Measurements from ENCODE around the gene CAMK2B.

DNA sequence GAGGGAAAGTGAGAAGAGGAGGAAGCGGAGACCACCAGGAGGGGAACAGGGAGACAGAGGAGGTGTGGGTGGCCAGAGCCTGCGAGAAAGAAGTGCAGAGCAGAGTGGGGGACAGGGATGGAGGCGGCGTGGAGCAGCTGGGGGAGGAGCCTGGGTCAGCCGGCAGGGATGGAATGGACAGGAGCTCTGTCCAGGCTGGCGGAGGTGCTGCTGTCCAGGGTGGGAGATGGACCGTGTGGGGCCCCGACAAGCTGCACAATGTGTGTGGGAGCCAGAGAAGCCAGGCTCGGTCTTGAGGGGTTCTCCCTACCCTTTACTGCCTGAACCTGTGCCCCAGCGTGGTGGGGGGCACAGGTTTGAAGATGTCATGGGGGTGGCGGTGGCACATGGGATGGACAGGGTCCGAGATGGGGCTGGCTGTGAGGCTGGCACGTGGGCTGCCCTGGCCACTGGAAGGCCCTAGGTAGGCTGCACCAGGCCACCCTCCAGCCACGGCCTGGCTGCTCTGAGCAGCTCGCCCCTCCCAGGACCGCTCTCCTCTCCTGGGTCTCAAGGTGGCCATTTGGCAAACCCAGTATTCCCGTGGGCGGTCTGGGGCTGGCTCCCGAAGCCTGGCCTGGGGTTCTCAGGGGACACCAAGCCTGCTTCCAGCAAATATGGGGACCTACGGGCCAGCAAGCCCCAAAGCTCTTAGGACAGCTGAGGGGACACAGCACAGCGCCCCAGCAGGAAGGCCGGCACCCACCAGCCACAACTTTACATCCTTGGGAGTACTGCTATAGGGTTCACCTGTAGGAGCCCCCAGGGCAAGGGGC, 92.3 kb downstream of the CAMK2B start:
- TF ChIP-seq, protein P1, sequence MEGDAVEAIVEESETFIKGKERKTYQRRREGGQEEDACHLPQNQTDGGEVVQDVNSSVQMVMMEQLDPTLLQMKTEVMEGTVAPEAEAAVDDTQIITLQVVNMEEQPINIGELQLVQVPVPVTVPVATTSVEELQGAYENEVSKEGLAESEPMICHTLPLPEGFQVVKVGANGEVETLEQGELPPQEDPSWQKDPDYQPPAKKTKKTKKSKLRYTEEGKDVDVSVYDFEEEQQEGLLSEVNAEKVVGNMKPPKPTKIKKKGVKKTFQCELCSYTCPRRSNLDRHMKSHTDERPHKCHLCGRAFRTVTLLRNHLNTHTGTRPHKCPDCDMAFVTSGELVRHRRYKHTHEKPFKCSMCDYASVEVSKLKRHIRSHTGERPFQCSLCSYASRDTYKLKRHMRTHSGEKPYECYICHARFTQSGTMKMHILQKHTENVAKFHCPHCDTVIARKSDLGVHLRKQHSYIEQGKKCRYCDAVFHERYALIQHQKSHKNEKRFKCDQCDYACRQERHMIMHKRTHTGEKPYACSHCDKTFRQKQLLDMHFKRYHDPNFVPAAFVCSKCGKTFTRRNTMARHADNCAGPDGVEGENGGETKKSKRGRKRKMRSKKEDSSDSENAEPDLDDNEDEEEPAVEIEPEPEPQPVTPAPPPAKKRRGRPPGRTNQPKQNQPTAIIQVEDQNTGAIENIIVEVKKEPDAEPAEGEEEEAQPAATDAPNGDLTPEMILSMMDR (IDR thresholded peaks at IDR 0.05): no peak
- no peak for TF ChIP-seq POLR2A (IDR thresholded peaks at IDR 0.05)

All from thyroid gland (tissue), 4 donors.